Keratinocyte (primary cell): Measurements from ENCODE around the gene PTPRF.

Experiments used
- CTCF ChIP-seq, 3 experiments: IDR thresholded peaks in 1 of 3; conservative IDR thresholded peaks in 1 of 3; optimal IDR thresholded peaks in 1 of 3; 2 replicates in 2 of 3; 3 replicates in 1 of 3; pipeline versions ENCODE3 to v1.5.1; 2011; ENCODE audit warnings: low read length in 3 of 3, mild to moderate bottlenecking in 3 of 3, moderate library complexity in 2 of 3, control low read depth in 1 of 3, inconsistent platforms in 1 of 3; ENCODE audit not compliant: insufficient read depth in 2 of 3; ENCODE audit errors: extremely low read depth in 1 of 3
- EZH2 ChIP-seq: IDR thresholded peaks from one replicate; pipeline ENCODE4 v1.6.1; 2012; ENCODE audit warnings: inconsistent platforms, mild to moderate bottlenecking, low read length, moderate library complexity

- TF ChIP-seq CTCF (optimal IDR thresholded peaks at IDR 0.05 in 1 of 3, IDR thresholded peaks at IDR 0.05 in 1 of 3, conservative IDR thresholded peaks at IDR 0.05 in 1 of 3; ENCODE audit: extremely low read depth in 1 of 3, insufficient read depth in 2 of 3, low read length in 3 of 3) (no peak), EZH2 (no peak)
These were observed 21.5 kb upstream of the PTPRF start for GRCh38 chr1:43509007-43509739.
